Measurements from ENCODE around the gene SEPTIN12.

SEPTIN12 gene

GRCh38 chr16:4747906-4748681 lies 40.1 kb downstream of the SEPTIN12 start:
- no peaks in the 10 kb centered on the region for H3K36me3 ChIP-seq (ENCODE audit: control insufficient read depth, insufficient read depth, low read length)
- no peak for TF ChIP-seq CTCF (IDR thresholded peaks at IDR 0.05)
- no peak overlapping the region for H3K27ac ChIP-seq

GRCh38 chr16:4746991-4747574 lies 41.1 kb downstream of the SEPTIN12 start:
- H3K4me1 ChIP-seq: peaks cover 9% of the 10 kb centered on the region
- no peak overlapping the region for H3K27ac ChIP-seq
- H2AFZ ChIP-seq: no peak overlapping the region
- H3K9ac ChIP-seq: no peak overlapping the region
- no peaks in the 10 kb centered on the region for H3K27me3 ChIP-seq (ENCODE audit: control insufficient read depth, insufficient read depth, low read length)
- no peak for TF ChIP-seq CTCF (IDR thresholded peaks at IDR 0.05)
- H3K36me3 ChIP-seq (ENCODE audit: control insufficient read depth, insufficient read depth, low read length): no peaks in the 10 kb centered on the region
- H3K4me3 ChIP-seq (ENCODE audit: low read depth, low read length): no peak overlapping the region
- no peaks in the 10 kb centered on the region for H3K9me3 ChIP-seq (ENCODE audit: control insufficient read depth, low read length)
- no peaks in the 10 kb centered on the region for H3K79me2 ChIP-seq
- H3K4me2 ChIP-seq (ENCODE audit: low read length): no peak overlapping the region

More at GRCh38 chr16:4747906-4748681, 40.1 kb downstream of the SEPTIN12 start:
- peaks cover 6% of the 10 kb centered on the region for H3K4me1 ChIP-seq
- H3K4me3 ChIP-seq (ENCODE audit: low read depth, low read length): no peak overlapping the region
- no peak overlapping the region for H3K9ac ChIP-seq
- H3K4me2 ChIP-seq (ENCODE audit: low read length): no peak overlapping the region
- H3K9me3 ChIP-seq (ENCODE audit: control insufficient read depth, low read length): no peaks in the 10 kb centered on the region
- no peaks in the 10 kb centered on the region for H3K79me2 ChIP-seq
- no peak overlapping the region for H2AFZ ChIP-seq
- no peaks in the 10 kb centered on the region for H3K27me3 ChIP-seq (ENCODE audit: control insufficient read depth, insufficient read depth, low read length)

DNA sequence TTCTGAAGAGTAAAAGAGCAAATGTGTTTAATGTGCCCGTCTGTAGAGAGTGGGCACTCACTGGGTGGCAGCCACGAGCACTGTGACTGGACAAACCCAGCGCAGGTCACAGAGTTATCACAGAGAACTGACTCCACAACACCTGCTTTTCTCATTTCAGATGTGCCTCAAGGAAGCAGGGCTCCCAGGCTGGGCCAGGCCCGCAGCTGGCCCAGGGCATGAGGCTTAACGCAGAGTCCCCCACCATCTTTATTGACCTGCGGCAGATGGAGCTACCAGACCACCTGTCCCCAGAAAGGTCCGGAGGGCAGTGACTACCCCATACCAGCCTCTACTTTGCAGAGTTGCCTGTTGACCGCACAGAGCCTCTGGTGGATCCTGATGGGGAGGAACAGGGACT lies 41.9 kb downstream of the SEPTIN12 start:
- Histone ChIP-seq H3K36me3 (ENCODE audit: control insufficient read depth, insufficient read depth, low read length) (no peaks in the 10 kb centered on the region), H3K4me2 (ENCODE audit: low read length) (no peak overlapping the region), H3K4me3 (ENCODE audit: low read depth, low read length) (no peak overlapping the region), H3K9me3 (ENCODE audit: control insufficient read depth, low read length) (no peaks in the 10 kb centered on the region), H3K9ac (no peak overlapping the region), H2AFZ (no peak overlapping the region), H3K27ac (no peak overlapping the region), H3K27me3 (ENCODE audit: control insufficient read depth, insufficient read depth, low read length) (no peaks in the 10 kb centered on the region), H3K79me2 (no peaks in the 10 kb centered on the region), H3K4me1 (peaks cover 9% of the 10 kb centered on the region)
- no peak for TF ChIP-seq CTCF (IDR thresholded peaks at IDR 0.05)

- no peak overlapping the region for H3K4me2 ChIP-seq (ENCODE audit: low read length)
- H3K4me3 ChIP-seq (ENCODE audit: low read depth, low read length): no peak overlapping the region
- peaks cover 9% of the 10 kb centered on the region for H3K4me1 ChIP-seq
- no peaks in the 10 kb centered on the region for H3K27me3 ChIP-seq (ENCODE audit: control insufficient read depth, insufficient read depth, low read length)
- no peak overlapping the region for H2AFZ ChIP-seq
- no peaks in the 10 kb centered on the region for H3K9me3 ChIP-seq (ENCODE audit: control insufficient read depth, low read length)
- no peak for TF ChIP-seq CTCF (IDR thresholded peaks at IDR 0.05)
- H3K27ac ChIP-seq: no peak overlapping the region
- no peak overlapping the region for H3K9ac ChIP-seq
- H3K36me3 ChIP-seq (ENCODE audit: control insufficient read depth, insufficient read depth, low read length): no peaks in the 10 kb centered on the region
- no peaks in the 10 kb centered on the region for H3K79me2 ChIP-seq
Observed at GRCh38 chr16:4745274-4745569, 42.9 kb downstream of the SEPTIN12 start.

Measured in parathyroid adenoma (tissue), 2 donors.